Neuronal stem cell (in vitro differentiated cells): ENCODE measurements around the gene CD86.

Experiments
- DNase-seq: peaks from one replicate; pipeline ENCODE4 v3.0.0-alpha.2; 2013; ENCODE audit warnings: low spot score
- H2AFZ ChIP-seq: one replicate; pipeline ENCODE4 v1.6.1; 2013; ENCODE audit warnings: mild to moderate bottlenecking, low read length, inconsistent platforms
- H2AK5ac ChIP-seq: 2 replicates; pipeline ENCODE4 v1.6.1; 2013; ENCODE audit warnings: low read depth, mild to moderate bottlenecking, inconsistent platforms, low read length, moderate library complexity, mixed read lengths
- H2BK120ac ChIP-seq: 2 replicates; pipeline ENCODE4 v1.6.1; 2013; ENCODE audit warnings: low read depth, mild to moderate bottlenecking, inconsistent platforms, low read length, moderate library complexity, mixed read lengths
- H2BK12ac ChIP-seq: one replicate; pipeline ENCODE4 v1.6.1; 2013; ENCODE audit warnings: low read length, inconsistent platforms
- H2BK15ac ChIP-seq: 2 replicates; pipeline ENCODE4 v1.6.1; 2013; ENCODE audit warnings: mild to moderate bottlenecking, low read length, inconsistent platforms, mixed read lengths
- H2BK5ac ChIP-seq: one replicate; pipeline ENCODE4 v1.6.1; 2013; ENCODE audit warnings: inconsistent platforms, mild to moderate bottlenecking, low read length, moderate library complexity
- H3K14ac ChIP-seq: one replicate; pipeline ENCODE4 v1.6.1; 2013; ENCODE audit warnings: low read length, inconsistent platforms
- H3K18ac ChIP-seq: 2 replicates; pipeline ENCODE4 v1.6.1; 2013; ENCODE audit warnings: low read length, inconsistent platforms
- H3K23ac ChIP-seq: 2 replicates; pipeline ENCODE4 v1.6.1; 2013; ENCODE audit warnings: low read depth, mild to moderate bottlenecking, mixed read lengths, low read length, inconsistent platforms; ENCODE audit not compliant: poor library complexity
- H3K27ac ChIP-seq: replicated peaks from 3 replicates; pipeline ENCODE4 v1.5.1; 2013; ENCODE audit warnings: low read length, inconsistent platforms
- H3K27me3 ChIP-seq, 3 experiments: 2 replicates each; pipeline ENCODE4 v1.6.1; 2013; ENCODE audit warnings: low read length in 3 of 3, mild to moderate bottlenecking in 2 of 3, inconsistent platforms in 1 of 3, low read depth in 1 of 3, mixed read lengths in 1 of 3, moderate library complexity in 1 of 3; ENCODE audit not compliant: control insufficient read depth in 3 of 3, insufficient read depth in 3 of 3
- H3K36me3 ChIP-seq, 2 donors: replicated peaks in 1 of 2; 2 replicates each; pipeline ENCODE4 v1.6.1; 2013; ENCODE audit warnings: low read length in 2 of 2; ENCODE audit not compliant: control insufficient read depth in 2 of 2, insufficient read depth in 2 of 2
- H3K4ac ChIP-seq: 2 replicates; pipeline ENCODE4 v1.6.1; 2013; ENCODE audit warnings: inconsistent platforms, mild to moderate bottlenecking, low read length, moderate library complexity
- H3K4me1 ChIP-seq, 2 donors: 1 replicate in 1 of 2; 2 replicates in 1 of 2; pipeline ENCODE4 v1.6.1; 2013; ENCODE audit warnings: low read length in 2 of 2, low read depth in 1 of 2; ENCODE audit not compliant: control insufficient read depth in 2 of 2, insufficient read depth in 1 of 2
- H3K4me2 ChIP-seq: one replicate; pipeline ENCODE4 v1.6.1; 2013; ENCODE audit warnings: mild to moderate bottlenecking, low read length, inconsistent platforms; ENCODE audit not compliant: insufficient read depth, poor library complexity, severe bottlenecking
- H3K4me3 ChIP-seq, 2 donors: 2 replicates each; pipeline ENCODE4 v1.5.1; 2013; ENCODE audit warnings: low read length in 2 of 2, mild to moderate bottlenecking in 2 of 2, inconsistent platforms in 1 of 2, moderate library complexity in 1 of 2
- H3K79me1 ChIP-seq: one replicate; pipeline ENCODE4 v1.6.1; 2013; ENCODE audit warnings: low read depth, mild to moderate bottlenecking, inconsistent platforms, low read length, moderate library complexity
- H3K9ac ChIP-seq: one replicate; pipeline ENCODE4 v1.6.1; 2013; ENCODE audit warnings: mild to moderate bottlenecking, low read depth, low read length, inconsistent platforms; ENCODE audit not compliant: poor library complexity
- H3K9me3 ChIP-seq, 2 donors: replicated peaks in 1 of 2; 2 replicates each; pipeline versions ENCODE3 to v1.6.1; 2013; ENCODE audit warnings: low read length in 2 of 2, mild to moderate bottlenecking in 2 of 2, inconsistent platforms in 1 of 2, low read depth in 1 of 2, mixed read lengths in 1 of 2, moderate library complexity in 1 of 2; ENCODE audit not compliant: control insufficient read depth in 2 of 2, insufficient read depth in 1 of 2
- H4K8ac ChIP-seq: one replicate; pipeline ENCODE4 v1.6.1; 2013; ENCODE audit warnings: low read depth, mild to moderate bottlenecking, inconsistent platforms, low read length, moderate library complexity
- H4K91ac ChIP-seq: one replicate; pipeline ENCODE4 v1.6.1; 2013; ENCODE audit warnings: low read length, low read depth, mild to moderate bottlenecking, inconsistent platforms; ENCODE audit not compliant: poor library complexity
- WGBS, 2 donors: extraction: QIAGEN DNeasy Blood & Tissue Kit; methylation state at CpG; one replicate each; pipeline ENCODE4 v1.1.7; 2013; ENCODE audit warnings: missing lambda C conversion rate in 2 of 2, mixed read lengths in 1 of 2; ENCODE audit not compliant: insufficient read length in 2 of 2, insufficient replicate concordance in 1 of 2; ENCODE audit errors: extremely low coverage in 2 of 2; 5-methylcytosine and 5-hydroxymethylcytosine counted together

Gene CD86

DNA sequence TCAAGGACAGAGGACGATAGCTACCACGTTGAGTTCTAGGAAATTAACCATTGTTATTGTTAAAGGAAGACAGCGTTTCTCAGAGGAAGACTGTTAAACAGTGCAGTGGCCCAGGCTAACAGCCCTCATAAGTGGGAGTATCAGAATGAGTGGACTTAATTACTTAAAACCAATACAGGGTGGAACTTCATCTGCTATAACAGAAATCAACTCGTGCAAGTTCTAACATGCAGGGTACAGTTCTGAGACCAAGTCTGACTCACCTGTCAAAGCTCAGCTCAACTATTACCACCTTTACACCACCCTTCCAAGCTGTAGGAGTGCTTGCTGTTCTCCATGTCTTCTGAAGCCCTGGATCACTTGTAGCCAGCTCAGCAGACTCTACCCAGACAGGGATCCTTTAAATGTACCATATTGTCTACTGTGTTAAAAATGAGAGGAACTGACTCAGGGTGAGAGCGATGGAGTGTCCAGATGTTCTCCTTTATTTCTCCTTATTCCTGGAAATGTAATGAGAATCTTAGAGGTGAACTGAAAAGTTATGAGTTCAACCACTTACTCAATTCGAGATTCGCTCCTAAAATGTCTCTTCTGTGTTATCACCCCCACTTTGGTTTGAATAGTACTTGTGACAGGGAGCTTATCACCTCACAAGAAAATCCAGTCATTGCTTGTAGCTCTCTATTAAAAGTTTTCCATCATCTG is 26.5 kb downstream of the CD86 start:
- H3K27ac ChIP-seq: no peak overlapping the region
- WGBS, 2 donors: no CpG with 5 or more reads among the region's 7 CpGs
- no peaks in the 10 kb centered on the region for H3K79me1 ChIP-seq

DNA sequence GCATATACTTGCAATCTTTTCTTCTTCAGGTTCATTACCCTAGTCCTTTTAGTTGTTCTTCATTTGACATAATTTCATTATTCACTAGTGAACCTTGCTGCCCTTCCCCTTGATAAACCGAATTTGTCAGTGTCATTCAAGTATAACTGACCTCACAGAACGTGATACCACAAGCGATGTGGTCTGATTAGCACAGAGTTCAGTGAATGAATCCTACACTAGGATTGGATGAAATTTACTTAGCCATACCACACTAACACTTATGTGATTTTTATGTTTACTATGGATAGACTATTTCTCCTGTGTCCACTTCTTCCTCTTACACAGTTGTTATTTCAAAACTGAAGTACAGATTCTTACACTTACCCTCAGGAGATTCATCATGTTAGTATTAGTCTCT is 27.2 kb downstream of the CD86 start:
- H2AFZ ChIP-seq: no peak overlapping the region
- H3K4me2 ChIP-seq: no peak overlapping the region
- H3K14ac ChIP-seq: no peak overlapping the region
- H3K27me3 ChIP-seq: no peaks in the 10 kb centered on the region
- H2BK12ac ChIP-seq: no peak overlapping the region
- H4K91ac ChIP-seq: no peak overlapping the region
- H2BK5ac ChIP-seq: no peak overlapping the region
- no peak overlapping the region for H3K4me3 ChIP-seq
- no peak overlapping the region for H3K27ac ChIP-seq
- H2AK5ac ChIP-seq: no peak overlapping the region
- no peak overlapping the region for H2BK15ac ChIP-seq
- no peaks in the 10 kb centered on the region for H3K9me3 ChIP-seq
- DNase-seq: no peak
- no peak overlapping the region for H3K4ac ChIP-seq
- no peaks in the 10 kb centered on the region for H3K79me1 ChIP-seq
- no peak overlapping the region for H2BK120ac ChIP-seq
- H4K8ac ChIP-seq: no peak overlapping the region
- WGBS, 2 donors: no CpG with 5 or more reads among the region's 3 CpGs
- H3K18ac ChIP-seq: no peak overlapping the region
- no peak overlapping the region for H3K9ac ChIP-seq
- no peaks in the 10 kb centered on the region for H3K4me1 ChIP-seq
- H3K36me3 ChIP-seq: no peaks in the 10 kb centered on the region
- H3K23ac ChIP-seq: no peak overlapping the region

More for the DNA sequence above, 26.5 kb downstream of the CD86 start:
- Histone ChIP-seq H2BK15ac (no peak overlapping the region), H3K4me2 (no peak overlapping the region), H3K23ac (no peak overlapping the region), H3K4me1 (peaks cover 0 to 5% of the 10 kb centered on the region in 2 donors), H2BK5ac (no peak overlapping the region), H2AFZ (no peak overlapping the region), H3K18ac (no peak overlapping the region), H3K4ac (no peak overlapping the region), H3K9ac (no peak overlapping the region), H3K4me3 (no peak overlapping the region), H2AK5ac (no peak overlapping the region), H3K36me3 (no peaks in the 10 kb centered on the region), H3K27me3 (no peaks in the 10 kb centered on the region), H4K91ac (no peak overlapping the region), H2BK120ac (no peak overlapping the region), H3K9me3 (no peaks in the 10 kb centered on the region), H3K14ac (no peak overlapping the region), H4K8ac (no peak overlapping the region), H2BK12ac (no peak overlapping the region)
- DNase-seq: no peak

DNA sequence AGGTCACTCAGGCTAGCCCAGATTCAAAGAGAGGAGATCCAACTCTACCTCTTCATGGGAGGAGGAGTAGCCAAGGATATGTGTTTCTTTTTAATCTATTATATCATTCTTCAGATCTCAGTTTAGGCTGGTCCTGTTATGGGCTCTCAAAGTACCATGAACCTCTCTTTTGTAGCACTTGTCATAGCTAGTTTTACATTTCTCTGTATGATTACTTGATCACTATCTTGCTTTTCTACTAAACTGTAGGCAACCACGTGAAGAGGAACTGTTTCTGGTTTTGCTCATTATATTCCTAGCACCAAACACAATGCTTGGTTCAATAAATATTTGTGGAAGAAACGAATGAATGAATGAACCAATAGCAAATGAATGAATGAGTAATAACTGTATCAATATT is 29.6 kb downstream of the CD86 start:
- no peak overlapping the region for H3K4ac ChIP-seq
- H2BK12ac ChIP-seq: no peak overlapping the region
- no peak overlapping the region for H3K4me3 ChIP-seq
- H3K4me2 ChIP-seq: no peak overlapping the region
- no peak overlapping the region for H3K14ac ChIP-seq
- no peak overlapping the region for H2BK5ac ChIP-seq
- no peaks in the 10 kb centered on the region for H3K27me3 ChIP-seq
- no peak overlapping the region for H3K23ac ChIP-seq
- no peak overlapping the region for H3K9ac ChIP-seq
- H2AK5ac ChIP-seq: no peak overlapping the region
- no peak overlapping the region for H2AFZ ChIP-seq
- no peak overlapping the region for H4K91ac ChIP-seq
- no peak overlapping the region for H3K18ac ChIP-seq
- DNase-seq: no peak
- H3K79me1 ChIP-seq: no peaks in the 10 kb centered on the region
- no peaks in the 10 kb centered on the region for H3K36me3 ChIP-seq
- no peak overlapping the region for H2BK120ac ChIP-seq
- no peak overlapping the region for H3K27ac ChIP-seq
- H2BK15ac ChIP-seq: no peak overlapping the region
- no peaks in the 10 kb centered on the region for H3K9me3 ChIP-seq
- no peaks in the 10 kb centered on the region for H3K4me1 ChIP-seq
- no peak overlapping the region for H4K8ac ChIP-seq
- WGBS, 2 donors: no CpG with 5 or more reads among the region's 2 CpGs

DNA sequence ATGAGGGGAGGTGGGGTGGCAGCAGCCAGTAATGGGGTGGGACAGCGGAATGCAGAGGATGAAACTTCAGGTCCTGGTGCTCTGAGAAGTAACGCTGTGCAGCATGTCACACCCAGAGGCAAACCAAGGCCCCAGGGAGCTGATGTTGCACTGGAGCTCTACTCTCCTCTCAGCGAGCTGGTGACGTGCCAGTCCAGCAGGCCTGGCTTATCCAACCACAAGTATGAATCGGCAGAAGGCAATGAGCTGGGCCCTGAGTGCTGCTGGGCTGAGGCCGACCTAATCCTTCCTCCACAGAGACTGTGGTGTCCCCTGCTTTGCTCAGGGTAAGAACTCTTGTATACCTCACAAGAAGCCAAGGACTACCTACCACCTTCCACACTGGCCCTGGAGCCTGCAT is 30.5 kb downstream of the CD86 start:
- no CpG with 5 or more reads among the region's 6 CpGs for WGBS, 2 donors
- Histone ChIP-seq H4K91ac (no peak overlapping the region), H3K4me3 (peak overlapping the region in 1 of 2 donors; percentile 27), H3K18ac (no peak overlapping the region), H3K14ac (no peak overlapping the region), H3K79me1 (no peaks in the 10 kb centered on the region), H2AK5ac (no peak overlapping the region), H2BK5ac (no peak overlapping the region), H4K8ac (no peak overlapping the region), H2AFZ (no peak overlapping the region), H2BK12ac (no peak overlapping the region), H3K4me1 (peaks cover 0 to 1% of the 10 kb centered on the region in 2 donors), H3K27me3 (no peaks in the 10 kb centered on the region), H2BK15ac (no peak overlapping the region), H3K4ac (no peak overlapping the region), H3K9ac (no peak overlapping the region), H2BK120ac (no peak overlapping the region), H3K23ac (no peak overlapping the region), H3K27ac (no peak overlapping the region), H3K9me3 (no peaks in the 10 kb centered on the region), H3K36me3 (no peaks in the 10 kb centered on the region), H3K4me2 (no peak overlapping the region)
- no peak for DNase-seq
